K562 (cell line): ENCODE results near the gene TRAPPC2B. TPM values are rescaled to one million over a fixed set of nuclear protein-coding genes. Genes with fewer than 3 reads are reported as not detected.

Experiments
- CAMTA2 ChIP-seq: fragments of 250-450 bp; sonication (Bioruptor Pico); conservative IDR thresholded peaks from 2 replicates; pipeline ENCODE4 v1.5.1; 2022
- HNRNPUL1 ChIP-seq: fragments of 200-400 bp; formaldehyde crosslinking; IDR thresholded peaks from 2 replicates; pipeline ENCODE4 v1.6.1; 2017; ENCODE audit warnings: low read length
- ILF3 ChIP-seq: fragments of 450-650 bp; IDR thresholded peaks from 2 replicates; pipeline ENCODE4 v1.6.1; 2018; ENCODE audit warnings: antibody characterized with exemption, mild to moderate bottlenecking, moderate library complexity, borderline replicate concordance
- JUN ChIP-seq, 2 experiments: sonication (generic) in 1 of 2; formaldehyde crosslinking in 1 of 2; IDR thresholded peaks; 2 replicates each; pipeline versions ENCODE4 v1.6.1 to v1.8.0; 2012 to 2022; ENCODE audit warnings: borderline replicate concordance in 2 of 2, mild to moderate bottlenecking in 2 of 2, improper control_type of control experiment in 1 of 2, low read depth in 1 of 2, low read length in 1 of 2, missing genetic modification reagents in 1 of 2
- MEF2D ChIP-seq: conservative IDR thresholded peaks from 2 replicates; pipeline ENCODE4 v1.6.1; 2016; ENCODE audit warnings: low read depth, missing genetic modification characterization, missing compliant biosample characterization
- PHF8 ChIP-seq: fragments of 200-600 bp; sonication (generic); IDR thresholded peaks from 2 replicates; pipeline ENCODE4 v1.6.1; 2012; ENCODE audit warnings: mixed run types, mild to moderate bottlenecking, inconsistent platforms, low read length, moderate library complexity, borderline replicate concordance
- SMC3 ChIP-seq: conservative IDR thresholded peaks from 2 replicates; pipeline ENCODE4 v1.6.1; 2011; ENCODE audit warnings: low read depth, low read length, improper control_type of control experiment; ENCODE audit not compliant: insufficient read depth
- SP1 ChIP-seq: sonication (generic); formaldehyde crosslinking; IDR thresholded peaks from 2 replicates; pipeline ENCODE4 v1.8.1; 2022; ENCODE audit warnings: mild to moderate bottlenecking, missing genetic modification reagents
- STAG1 ChIP-seq: sonication (generic); formaldehyde crosslinking; IDR thresholded peaks from 2 replicates; pipeline ENCODE4 v1.5.0; 2020; ENCODE audit warnings: missing genetic modification reagents, borderline replicate concordance
- ZBTB7A ChIP-seq: IDR thresholded peaks from 2 replicates; pipeline ENCODE4 v1.6.1; 2011; ENCODE audit warnings: low read depth, mild to moderate bottlenecking, low read length, moderate library complexity, borderline replicate concordance; ENCODE audit not compliant: control insufficient read depth
- ZNF717 ChIP-seq: fragments of 250-450 bp; sonication (Bioruptor Pico); IDR thresholded peaks from 2 replicates; pipeline ENCODE4 v1.5.0; 2021
- ZNF778 ChIP-seq: fragments of 450-650 bp; formaldehyde crosslinking; IDR thresholded peaks from 2 replicates; pipeline ENCODE4 v1.4.0; 2020; ENCODE audit warnings: mild to moderate bottlenecking, moderate library complexity
- polyA plus RNA-seq, 8 experiments: library from polyadenylated mRNA; depleted of rRNA in 4 of 8; stranded (reverse) in 5 of 8; unstranded in 3 of 8; fragments of >200 nt; fragmentation: Nextera tagmentation in 2 of 8; fragmentation: Illumina TruSeq in 1 of 8; extraction: Ambion mirVana in 2 of 8; extraction: Trizol in 1 of 8; gene quantifications; 2 replicates each; pipeline versions ENCODE4 v1.2.1 to v1.2.3, GENCODE V29; 2011 to 2014; ENCODE audit warnings: inconsistent platforms in 1 of 8, missing spikeins in 1 of 8
- total RNA-seq, 7 experiments: library from RNA; depleted of rRNA in 6 of 7; stranded (reverse); fragments of >200 nt in 6 of 7; fragmentation: Illumina TruSeq in 2 of 7; extraction: Trizol in 2 of 7; gene quantifications; 2 replicates each; pipeline versions ENCODE4 v1.2.1 to v1.2.3, GENCODE V29; 2011 to 2021; ENCODE audit warnings: low replicate concordance in 1 of 7
- TF ChIP-seq, protein P1 (sequence below): fragments of 250-450 bp; sonication (Bioruptor Pico); IDR thresholded peaks from 2 replicates; pipeline ENCODE4 v1.4.0; 2020; ENCODE audit warnings: mild to moderate bottlenecking, moderate library complexity
- TF ChIP-seq, protein P2 (sequence below), 3 experiments: IDR thresholded peaks in 2 of 3; conservative IDR thresholded peaks in 1 of 3; 2 replicates each; pipeline ENCODE4 v1.5.1; 2011 to 2012; ENCODE audit warnings: low read length in 3 of 3, mild to moderate bottlenecking in 3 of 3, control low read depth in 2 of 3, improper control_type of control experiment in 1 of 3, inconsistent platforms in 1 of 3, low read depth in 1 of 3, mixed read lengths in 1 of 3, moderate library complexity in 1 of 3; ENCODE audit not compliant: insufficient read depth in 2 of 3
- TF ChIP-seq, protein P3 (sequence below): fragments of 450-650 bp; IDR thresholded peaks from 2 replicates; pipeline ENCODE4 v1.6.1; 2017; ENCODE audit warnings: antibody characterized with exemption, mild to moderate bottlenecking
- TF ChIP-seq, protein P4 (sequence below): fragments of 200-800 bp; sonication (Bioruptor generic); IDR thresholded peaks from 2 replicates; pipeline ENCODE4 v1.6.1; 2017; ENCODE audit warnings: missing genetic modification characterization, missing compliant biosample characterization

TRAPPC2B gene
- total and polyA plus RNA-seq, 9 of the 15 experiments (the other 6 are each of a cell fraction or from before 2014, with no cell fraction given): 2.2 to 20.4 (median 4.6) TPM

DNA sequence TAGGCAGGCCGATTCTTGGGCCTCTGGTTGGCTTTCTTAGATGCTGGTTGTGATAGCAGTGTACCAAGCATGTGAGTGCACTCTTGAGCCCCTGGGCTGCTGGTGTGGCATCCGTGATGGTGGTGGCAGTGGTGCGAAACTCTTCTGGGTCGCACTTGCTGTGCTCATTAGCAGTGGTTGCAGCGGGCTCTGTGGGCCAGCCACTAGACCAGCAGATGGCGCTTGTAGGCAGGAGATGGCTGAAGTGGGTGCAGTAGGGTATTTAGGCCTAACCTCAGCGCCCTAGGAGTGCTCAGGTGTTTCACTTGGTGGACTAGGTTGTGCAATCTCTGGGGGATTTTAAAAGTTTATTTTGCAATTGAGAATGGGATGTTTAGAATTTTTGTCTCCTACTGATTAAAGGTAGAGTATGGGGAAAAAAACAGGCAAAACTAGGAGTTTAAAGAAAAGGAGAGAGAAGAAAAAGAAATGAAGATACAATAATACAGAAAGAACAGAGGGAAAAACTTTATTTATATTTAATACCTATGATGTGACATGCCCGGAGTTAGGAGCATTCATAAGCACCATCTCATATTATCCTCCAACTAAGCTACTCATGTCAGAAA is 43.3 kb downstream of the TRAPPC2B start (continued):
- TF ChIP-seq HNRNPUL1 (no peak), CAMTA2 (CRISPR knock-in tag) (no peak), ZBTB7A (no peak), PHF8 (no peak), JUN (IDR thresholded peaks at IDR 0.05; ENCODE audit: borderline replicate concordance, low read depth, low read length) (no peak), JUN (CRISPR knock-in tag; IDR thresholded peaks at IDR 0.05; ENCODE audit: borderline replicate concordance) (no peak), SMC3 (peak; percentile 67), ILF3 (no peak), ZNF778 (CRISPR knock-in tag) (no peak), ZNF717 (no peak), STAG1 (CRISPR knock-in tag) (peak; percentile 76; the same call in 1 of the 2 replicates), SP1 (CRISPR knock-in tag) (no peak), MEF2D (tag) (no peak)
- TF ChIP-seq, protein P1, sequence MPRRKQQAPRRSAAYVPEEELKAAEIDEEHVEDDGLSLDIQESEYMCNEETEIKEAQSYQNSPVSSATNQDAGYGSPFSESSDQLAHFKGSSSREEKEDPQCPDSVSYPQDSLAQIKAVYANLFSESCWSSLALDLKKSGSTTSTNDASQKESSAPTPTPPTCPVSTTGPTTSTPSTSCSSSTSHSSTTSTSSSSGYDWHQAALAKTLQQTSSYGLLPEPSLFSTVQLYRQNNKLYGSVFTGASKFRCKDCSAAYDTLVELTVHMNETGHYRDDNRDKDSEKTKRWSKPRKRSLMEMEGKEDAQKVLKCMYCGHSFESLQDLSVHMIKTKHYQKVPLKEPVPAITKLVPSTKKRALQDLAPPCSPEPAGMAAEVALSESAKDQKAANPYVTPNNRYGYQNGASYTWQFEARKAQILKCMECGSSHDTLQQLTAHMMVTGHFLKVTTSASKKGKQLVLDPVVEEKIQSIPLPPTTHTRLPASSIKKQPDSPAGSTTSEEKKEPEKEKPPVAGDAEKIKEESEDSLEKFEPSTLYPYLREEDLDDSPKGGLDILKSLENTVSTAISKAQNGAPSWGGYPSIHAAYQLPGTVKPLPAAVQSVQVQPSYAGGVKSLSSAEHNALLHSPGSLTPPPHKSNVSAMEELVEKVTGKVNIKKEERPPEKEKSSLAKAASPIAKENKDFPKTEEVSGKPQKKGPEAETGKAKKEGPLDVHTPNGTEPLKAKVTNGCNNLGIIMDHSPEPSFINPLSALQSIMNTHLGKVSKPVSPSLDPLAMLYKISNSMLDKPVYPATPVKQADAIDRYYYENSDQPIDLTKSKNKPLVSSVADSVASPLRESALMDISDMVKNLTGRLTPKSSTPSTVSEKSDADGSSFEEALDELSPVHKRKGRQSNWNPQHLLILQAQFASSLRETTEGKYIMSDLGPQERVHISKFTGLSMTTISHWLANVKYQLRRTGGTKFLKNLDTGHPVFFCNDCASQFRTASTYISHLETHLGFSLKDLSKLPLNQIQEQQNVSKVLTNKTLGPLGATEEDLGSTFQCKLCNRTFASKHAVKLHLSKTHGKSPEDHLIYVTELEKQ (CRISPR knock-in tag): no peak
- TF ChIP-seq, protein P2, sequence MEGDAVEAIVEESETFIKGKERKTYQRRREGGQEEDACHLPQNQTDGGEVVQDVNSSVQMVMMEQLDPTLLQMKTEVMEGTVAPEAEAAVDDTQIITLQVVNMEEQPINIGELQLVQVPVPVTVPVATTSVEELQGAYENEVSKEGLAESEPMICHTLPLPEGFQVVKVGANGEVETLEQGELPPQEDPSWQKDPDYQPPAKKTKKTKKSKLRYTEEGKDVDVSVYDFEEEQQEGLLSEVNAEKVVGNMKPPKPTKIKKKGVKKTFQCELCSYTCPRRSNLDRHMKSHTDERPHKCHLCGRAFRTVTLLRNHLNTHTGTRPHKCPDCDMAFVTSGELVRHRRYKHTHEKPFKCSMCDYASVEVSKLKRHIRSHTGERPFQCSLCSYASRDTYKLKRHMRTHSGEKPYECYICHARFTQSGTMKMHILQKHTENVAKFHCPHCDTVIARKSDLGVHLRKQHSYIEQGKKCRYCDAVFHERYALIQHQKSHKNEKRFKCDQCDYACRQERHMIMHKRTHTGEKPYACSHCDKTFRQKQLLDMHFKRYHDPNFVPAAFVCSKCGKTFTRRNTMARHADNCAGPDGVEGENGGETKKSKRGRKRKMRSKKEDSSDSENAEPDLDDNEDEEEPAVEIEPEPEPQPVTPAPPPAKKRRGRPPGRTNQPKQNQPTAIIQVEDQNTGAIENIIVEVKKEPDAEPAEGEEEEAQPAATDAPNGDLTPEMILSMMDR (IDR thresholded peaks at IDR 0.05 in 2 of 3, conservative IDR thresholded peaks at IDR 0.05 in 1 of 3; ENCODE audit: insufficient read depth in 2 of 3, low read depth in 1 of 3, low read length in 3 of 3): peak; percentile 72 to 75 (median 74)
- TF ChIP-seq, protein P3, sequence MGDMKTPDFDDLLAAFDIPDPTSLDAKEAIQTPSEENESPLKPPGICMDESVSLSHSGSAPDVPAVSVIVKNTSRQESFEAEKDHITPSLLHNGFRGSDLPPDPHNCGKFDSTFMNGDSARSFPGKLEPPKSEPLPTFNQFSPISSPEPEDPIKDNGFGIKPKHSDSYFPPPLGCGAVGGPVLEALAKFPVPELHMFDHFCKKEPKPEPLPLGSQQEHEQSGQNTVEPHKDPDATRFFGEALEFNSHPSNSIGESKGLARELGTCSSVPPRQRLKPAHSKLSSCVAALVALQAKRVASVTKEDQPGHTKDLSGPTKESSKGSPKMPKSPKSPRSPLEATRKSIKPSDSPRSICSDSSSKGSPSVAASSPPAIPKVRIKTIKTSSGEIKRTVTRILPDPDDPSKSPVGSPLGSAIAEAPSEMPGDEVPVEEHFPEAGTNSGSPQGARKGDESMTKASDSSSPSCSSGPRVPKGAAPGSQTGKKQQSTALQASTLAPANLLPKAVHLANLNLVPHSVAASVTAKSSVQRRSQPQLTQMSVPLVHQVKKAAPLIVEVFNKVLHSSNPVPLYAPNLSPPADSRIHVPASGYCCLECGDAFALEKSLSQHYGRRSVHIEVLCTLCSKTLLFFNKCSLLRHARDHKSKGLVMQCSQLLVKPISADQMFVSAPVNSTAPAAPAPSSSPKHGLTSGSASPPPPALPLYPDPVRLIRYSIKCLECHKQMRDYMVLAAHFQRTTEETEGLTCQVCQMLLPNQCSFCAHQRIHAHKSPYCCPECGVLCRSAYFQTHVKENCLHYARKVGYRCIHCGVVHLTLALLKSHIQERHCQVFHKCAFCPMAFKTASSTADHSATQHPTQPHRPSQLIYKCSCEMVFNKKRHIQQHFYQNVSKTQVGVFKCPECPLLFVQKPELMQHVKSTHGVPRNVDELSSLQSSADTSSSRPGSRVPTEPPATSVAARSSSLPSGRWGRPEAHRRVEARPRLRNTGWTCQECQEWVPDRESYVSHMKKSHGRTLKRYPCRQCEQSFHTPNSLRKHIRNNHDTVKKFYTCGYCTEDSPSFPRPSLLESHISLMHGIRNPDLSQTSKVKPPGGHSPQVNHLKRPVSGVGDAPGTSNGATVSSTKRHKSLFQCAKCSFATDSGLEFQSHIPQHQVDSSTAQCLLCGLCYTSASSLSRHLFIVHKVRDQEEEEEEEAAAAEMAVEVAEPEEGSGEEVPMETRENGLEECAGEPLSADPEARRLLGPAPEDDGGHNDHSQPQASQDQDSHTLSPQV: no peak
- TF ChIP-seq, protein P4, sequence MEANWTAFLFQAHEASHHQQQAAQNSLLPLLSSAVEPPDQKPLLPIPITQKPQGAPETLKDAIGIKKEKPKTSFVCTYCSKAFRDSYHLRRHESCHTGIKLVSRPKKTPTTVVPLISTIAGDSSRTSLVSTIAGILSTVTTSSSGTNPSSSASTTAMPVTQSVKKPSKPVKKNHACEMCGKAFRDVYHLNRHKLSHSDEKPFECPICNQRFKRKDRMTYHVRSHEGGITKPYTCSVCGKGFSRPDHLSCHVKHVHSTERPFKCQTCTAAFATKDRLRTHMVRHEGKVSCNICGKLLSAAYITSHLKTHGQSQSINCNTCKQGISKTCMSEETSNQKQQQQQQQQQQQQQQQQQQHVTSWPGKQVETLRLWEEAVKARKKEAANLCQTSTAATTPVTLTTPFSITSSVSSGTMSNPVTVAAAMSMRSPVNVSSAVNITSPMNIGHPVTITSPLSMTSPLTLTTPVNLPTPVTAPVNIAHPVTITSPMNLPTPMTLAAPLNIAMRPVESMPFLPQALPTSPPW (CRISPR knock-in tag): no peak
